Liver (tissue), 3 donors: ENCODE results near the gene TRPV4.

Experiments
- TAF1 ChIP-seq: conservative IDR thresholded peaks from 2 replicates; pipeline ENCODE4 v1.6.1; 2016; ENCODE audit warnings: antibody characterized with exemption, mild to moderate bottlenecking
- TF ChIP-seq, protein P1 (sequence below): fragments of 150-350 bp; IDR thresholded peaks from 2 replicates; pipeline ENCODE4 v1.5.1; 2017; ENCODE audit warnings: improper control_type of control experiment, low read depth, low read length; ENCODE audit not compliant: missing input control
- donor health status: healthy.
- donor health status: healthy.

DNA sequence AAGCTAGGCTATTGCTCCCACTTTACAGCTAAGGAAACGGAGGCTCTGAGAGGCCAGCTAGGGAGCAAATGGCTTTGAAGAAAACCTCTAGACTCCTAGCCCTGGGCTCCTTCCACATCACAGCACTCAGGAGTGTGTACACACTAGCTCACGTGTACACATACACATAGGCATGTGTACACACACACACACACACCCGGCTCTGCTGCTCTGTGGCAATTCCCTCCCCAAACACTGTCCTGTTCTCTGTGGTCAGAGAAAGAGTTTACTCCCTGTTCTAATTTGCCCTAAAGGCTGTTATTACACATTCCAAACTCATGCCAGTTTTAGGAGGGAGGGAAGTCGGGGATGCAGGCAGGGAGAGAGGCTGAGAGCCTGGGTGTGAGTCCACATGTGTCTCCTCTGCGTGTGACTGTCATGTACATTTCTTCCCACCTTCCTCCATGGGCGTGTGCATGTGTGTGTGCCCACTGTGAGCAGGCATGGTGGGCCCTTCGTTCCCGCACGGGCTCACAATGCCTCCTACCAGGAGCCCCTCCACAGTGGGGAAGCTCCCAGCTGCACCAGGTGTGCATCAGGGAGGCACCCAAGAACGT is 14.2 kb downstream of the TRPV4 start:
- TF ChIP-seq TAF1 = no peak
- TF ChIP-seq, protein P1, sequence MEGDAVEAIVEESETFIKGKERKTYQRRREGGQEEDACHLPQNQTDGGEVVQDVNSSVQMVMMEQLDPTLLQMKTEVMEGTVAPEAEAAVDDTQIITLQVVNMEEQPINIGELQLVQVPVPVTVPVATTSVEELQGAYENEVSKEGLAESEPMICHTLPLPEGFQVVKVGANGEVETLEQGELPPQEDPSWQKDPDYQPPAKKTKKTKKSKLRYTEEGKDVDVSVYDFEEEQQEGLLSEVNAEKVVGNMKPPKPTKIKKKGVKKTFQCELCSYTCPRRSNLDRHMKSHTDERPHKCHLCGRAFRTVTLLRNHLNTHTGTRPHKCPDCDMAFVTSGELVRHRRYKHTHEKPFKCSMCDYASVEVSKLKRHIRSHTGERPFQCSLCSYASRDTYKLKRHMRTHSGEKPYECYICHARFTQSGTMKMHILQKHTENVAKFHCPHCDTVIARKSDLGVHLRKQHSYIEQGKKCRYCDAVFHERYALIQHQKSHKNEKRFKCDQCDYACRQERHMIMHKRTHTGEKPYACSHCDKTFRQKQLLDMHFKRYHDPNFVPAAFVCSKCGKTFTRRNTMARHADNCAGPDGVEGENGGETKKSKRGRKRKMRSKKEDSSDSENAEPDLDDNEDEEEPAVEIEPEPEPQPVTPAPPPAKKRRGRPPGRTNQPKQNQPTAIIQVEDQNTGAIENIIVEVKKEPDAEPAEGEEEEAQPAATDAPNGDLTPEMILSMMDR = no peak
